GM21737 (cell line): ENCODE results near the gene FASTKD3.
"Not testable (repeated sequence)": the region's sequence is repeated elsewhere in the genome, so short reads cannot be mapped to it uniquely, and the experiment has no call there.

Experiments
- ATAC-seq: cut with Tn5 transposase; IDR thresholded peaks from one replicate; pipeline ENCODE4 v1.9.1; 2021; ENCODE audit warnings: mild to moderate bottlenecking, moderate library complexity; ENCODE audit not compliant: unreplicated experiment

FASTKD3 gene

GRCh38 chr5:7868773-7869473 is at the start of gene FASTKD3, which contains the start of gene MTRR:
TSS of gene FASTKD3 (minus strand) at chr5:7869031. CDS start at chr5:7868083, 948 bp downstream.
TSS of gene MTRR (plus strand) at chr5:7869148. CDS start at chr5:7870795, 1,647 bp downstream.
- peak; percentile 98 for ATAC-seq

GRCh38 chr5:7917130-7918123 is 48.6 kb upstream of the FASTKD3 start:
- no peak for ATAC-seq

GRCh38 chr5:7916171-7916804 is 47.5 kb upstream of the FASTKD3 start:
- ATAC-seq, result no peak

- ATAC-seq, result not testable (repeated sequence)
These were observed 42.6 kb upstream of the FASTKD3 start for GRCh38 chr5:7911429-7911771.

- ATAC-seq, result peak; percentile 69
These were observed 42.1 kb upstream of the FASTKD3 start for GRCh38 chr5:7910738-7911428.

GRCh38 chr5:7908317-7908716 is 39.5 kb upstream of the FASTKD3 start:
- no peak for ATAC-seq

- no peak for ATAC-seq
These were observed 38.8 kb upstream of the FASTKD3 start for GRCh38 chr5:7907612-7908011.

- ATAC-seq, result no peak
These were observed 35.3 kb upstream of the FASTKD3 start for GRCh38 chr5:7904170-7904569.

- ATAC-seq, result no peak
These were observed 34.1 kb upstream of the FASTKD3 start for GRCh38 chr5:7902666-7903625.

- no peak for ATAC-seq
These were observed 33.4 kb upstream of the FASTKD3 start for GRCh38 chr5:7902201-7902600.

GRCh38 chr5:7897014-7897600 is 28.3 kb upstream of the FASTKD3 start:
- no peak for ATAC-seq

GRCh38 chr5:7894860-7895259 is 26.0 kb upstream of the FASTKD3 start:
- peak; percentile 97 for ATAC-seq

GRCh38 chr5:7894439-7894838 is 25.6 kb upstream of the FASTKD3 start:
- ATAC-seq, result peak; percentile 4

- ATAC-seq, result no peak
These were observed 20.1 kb upstream of the FASTKD3 start for GRCh38 chr5:7888901-7889300.

- ATAC-seq, result no peak
These were observed 18.1 kb upstream of the FASTKD3 start for GRCh38 chr5:7886849-7887475.

- ATAC-seq, result no peak
These were observed 15.8 kb upstream of the FASTKD3 start for GRCh38 chr5:7884491-7885267.

- no peak for ATAC-seq
These were observed 14.1 kb upstream of the FASTKD3 start for GRCh38 chr5:7882926-7883325.

GRCh38 chr5:7881816-7882215 is 13.0 kb upstream of the FASTKD3 start:
- ATAC-seq, result no peak
